ENCODE data around the gene NR1D1. TPM values are rescaled to one million over a fixed set of nuclear protein-coding genes. Genes with fewer than 3 reads are reported as not detected.

NR1D1 gene
- total and polyA plus RNA-seq, 2 of the 13 experiments (the other 11 are each of a cell fraction or from before 2014, with no cell fraction given), result 2.1 to 2.7 TPM

GRCh38 chr17:40113110-40113906 is 12.9 kb upstream of the NR1D1 start (continued):
- TF ChIP-seq NR1H2 (CRISPR knock-in tag; IDR thresholded peaks at IDR 0.05; ENCODE audit: borderline replicate concordance, low read depth), result no peak
- no peak for TF ChIP-seq ZNF549 (CRISPR knock-in tag; IDR thresholded peaks at IDR 0.05)
- peak; percentile 64 for TF ChIP-seq ETV5 (CRISPR knock-in tag; IDR thresholded peaks at IDR 0.05; ENCODE audit: borderline replicate concordance)
- TF ChIP-seq ATF3 (CRISPR knock-in tag; IDR thresholded peaks at IDR 0.05), result no peak; the same call in 1 of the 2 replicates
- TF ChIP-seq PAX8 (CRISPR knock-in tag; IDR thresholded peaks at IDR 0.05; ENCODE audit: borderline replicate concordance), result no peak
- no peak for TF ChIP-seq MYNN (CRISPR knock-in tag; IDR thresholded peaks at IDR 0.05; ENCODE audit: low read depth)
- TF ChIP-seq BRD4 (CRISPR knock-in tag; IDR thresholded peaks at IDR 0.05), result peak; percentile 92
- TF ChIP-seq HNF1B (CRISPR knock-in tag; IDR thresholded peaks at IDR 0.05), result peak; percentile 75
- TF ChIP-seq PTBP1 (IDR thresholded peaks at IDR 0.05; ENCODE audit: low read depth, low read length, poor library complexity, severe bottlenecking), result no peak
- no peak for TF ChIP-seq ZNF879 (CRISPR knock-in tag; IDR thresholded peaks at IDR 0.05)
- TF ChIP-seq NR2F1 (CRISPR knock-in tag; IDR thresholded peaks at IDR 0.05), result no peak; a peak in 1 of 4 replicates
- no peak for TF ChIP-seq TCF7 (IDR thresholded peaks at IDR 0.05; ENCODE audit: low read depth)
- TF ChIP-seq RAD21 (CRISPR knock-in tag; IDR thresholded peaks at IDR 0.05), result peak; percentile 90
- no peak for TF ChIP-seq ZFP36L2 (CRISPR knock-in tag; IDR thresholded peaks at IDR 0.05)
- 0 out of 2 replicates have a peak, but pooled peaks have one; percentile 65 for TF ChIP-seq DNMT3B (CRISPR knock-in tag; conservative IDR thresholded peaks at IDR 0.05)
- peak; percentile 59 for TF ChIP-seq FOSL2 (CRISPR knock-in tag; IDR thresholded peaks at IDR 0.05)
- no peak for TF ChIP-seq ZNF326 (CRISPR knock-in tag; IDR thresholded peaks at IDR 0.05; ENCODE audit: borderline replicate concordance)
- TF ChIP-seq HMGXB4 (CRISPR knock-in tag; IDR thresholded peaks at IDR 0.05; ENCODE audit: borderline replicate concordance in 1 of 2, low read depth in 1 of 2), result peak; percentile 93
- TF ChIP-seq HIVEP1 (CRISPR knock-in tag; IDR thresholded peaks at IDR 0.05), result peak; percentile 86
- no peak; the same call in 1 of the 2 replicates for TF ChIP-seq EHMT2 (IDR thresholded peaks at IDR 0.05; ENCODE audit: borderline replicate concordance, low read depth, low read length)
- TF ChIP-seq ZBTB44 (CRISPR knock-in tag; IDR thresholded peaks at IDR 0.05), result 0 out of 2 replicates have a peak, but pooled peaks have one; percentile 16
